Stimulated activated naive CD8-positive, alpha-beta T cell treated with anti-CD3 and anti-CD28 coated beads, Interleukin-15, Interleukin-2, amounts not matched to agents 100 ng/mL and 50 ng/mL, for 24 hours (primary cell): Measurements from ENCODE around the gene MICB.

Experiments
- H3K27ac Mint-ChIP-seq: one replicate; pipeline ENCODE4 v1.8.0; 2021; ENCODE audit warnings: mild to moderate bottlenecking, mixed read lengths
- H3K27me3 Mint-ChIP-seq: one replicate; pipeline ENCODE4 v1.8.0; 2021; ENCODE audit warnings: mixed read lengths
- H3K36me3 Mint-ChIP-seq: one replicate; pipeline ENCODE4 v1.8.0; 2021; ENCODE audit warnings: low read depth, mixed read lengths
- H3K4me1 Mint-ChIP-seq: one replicate; pipeline ENCODE4 v1.8.0; 2021; ENCODE audit warnings: low read depth, mixed read lengths
- H3K4me3 Mint-ChIP-seq: one replicate; pipeline ENCODE4 v1.8.0; 2021; ENCODE audit warnings: mild to moderate bottlenecking, mixed read lengths
- H3K9me3 Mint-ChIP-seq: one replicate; pipeline ENCODE4 v1.8.0; 2021; ENCODE audit warnings: mixed read lengths

The MICB gene

DNA sequence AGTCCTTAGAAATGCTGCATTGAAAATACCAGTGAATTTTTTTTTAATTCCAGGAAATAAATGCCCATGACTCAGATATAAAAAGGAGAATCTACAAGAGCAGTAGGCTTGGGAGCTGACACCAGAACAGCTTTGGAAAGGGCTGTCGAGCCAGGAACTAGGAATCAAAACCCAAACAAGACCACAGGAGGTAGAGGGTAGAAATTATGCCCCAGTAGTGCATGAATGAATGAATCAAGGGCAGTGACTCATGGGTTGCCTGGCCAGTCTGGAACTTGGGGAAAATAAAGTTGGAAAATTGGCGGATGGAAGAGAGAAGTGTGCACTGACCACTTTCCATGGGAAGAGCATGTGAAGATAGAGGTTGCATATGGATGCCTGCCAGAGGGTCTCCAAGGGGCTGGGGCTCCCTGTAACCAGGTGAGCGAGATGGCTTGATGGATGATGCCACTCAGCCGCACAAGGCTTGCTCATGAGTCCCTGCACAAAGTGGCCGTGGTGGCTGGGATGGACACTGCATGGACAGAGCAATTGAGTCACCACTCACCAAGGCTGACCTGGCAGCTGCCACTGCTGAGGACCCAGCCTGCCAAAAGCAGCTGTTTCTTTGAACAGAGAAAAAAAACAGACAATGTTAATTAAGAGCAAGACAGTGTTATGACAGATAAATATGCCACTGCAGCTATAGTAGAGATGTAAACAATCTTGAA is 15.7 kb downstream of the MICB start:
- Mint-ChIP-seq H3K27ac (no peak overlapping the region), H3K36me3 (peaks cover 12% of the 10 kb centered on the region), H3K4me1 (no peaks in the 10 kb centered on the region), H3K4me3 (no peak overlapping the region), H3K27me3 (peaks cover 8% of the 10 kb centered on the region), H3K9me3 (no peaks in the 10 kb centered on the region)

DNA sequence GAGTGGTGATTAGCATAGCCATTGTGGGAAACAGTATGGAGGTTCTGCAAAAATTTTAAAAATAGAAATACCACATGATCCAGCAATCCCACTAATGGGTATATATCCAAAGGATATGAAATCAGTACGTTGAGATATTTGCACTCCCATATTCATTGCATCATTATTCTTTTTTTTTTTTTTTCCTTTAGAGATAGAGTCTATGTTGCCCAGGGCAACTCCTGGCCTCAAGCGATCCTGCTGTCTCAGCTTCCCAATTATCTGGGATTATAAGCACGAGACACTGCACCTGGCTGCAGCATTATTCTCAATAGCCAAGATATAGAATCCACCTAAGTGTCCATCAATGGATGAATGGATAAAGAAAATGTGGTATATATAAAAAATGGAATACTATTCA is 23.9 kb downstream of the MICB start:
- Mint-ChIP-seq H3K27ac (no peak overlapping the region), H3K9me3 (no peaks in the 10 kb centered on the region), H3K27me3 (peaks cover 10% of the 10 kb centered on the region), H3K36me3 (no peaks in the 10 kb centered on the region), H3K4me1 (no peaks in the 10 kb centered on the region), H3K4me3 (no peak overlapping the region)

DNA sequence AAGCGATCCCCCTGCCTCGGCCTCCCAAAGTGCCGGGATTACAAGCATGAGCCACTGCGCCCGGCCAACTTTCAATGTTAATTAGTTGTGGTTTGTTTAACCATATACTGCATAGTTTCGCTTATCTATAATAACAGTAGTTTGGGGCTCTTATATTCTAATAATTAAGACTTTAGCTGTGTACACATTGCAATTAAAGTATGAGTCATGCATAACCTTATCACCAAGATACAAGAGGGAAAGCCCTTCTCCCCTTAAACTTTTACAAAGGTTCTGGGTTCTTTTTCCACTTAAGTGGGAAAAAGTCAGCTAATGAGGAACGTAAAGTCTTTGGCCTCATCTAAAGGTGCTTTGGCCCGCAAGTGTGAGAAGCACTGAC is 27.6 kb downstream of the MICB start:
- no peaks in the 10 kb centered on the region for H3K4me1 Mint-ChIP-seq
- no peaks in the 10 kb centered on the region for H3K9me3 Mint-ChIP-seq
- H3K4me3 Mint-ChIP-seq = no peak overlapping the region
- peaks cover 16% of the 10 kb centered on the region for H3K36me3 Mint-ChIP-seq
- no peak overlapping the region for H3K27ac Mint-ChIP-seq
- peaks cover 2% of the 10 kb centered on the region for H3K27me3 Mint-ChIP-seq

DNA sequence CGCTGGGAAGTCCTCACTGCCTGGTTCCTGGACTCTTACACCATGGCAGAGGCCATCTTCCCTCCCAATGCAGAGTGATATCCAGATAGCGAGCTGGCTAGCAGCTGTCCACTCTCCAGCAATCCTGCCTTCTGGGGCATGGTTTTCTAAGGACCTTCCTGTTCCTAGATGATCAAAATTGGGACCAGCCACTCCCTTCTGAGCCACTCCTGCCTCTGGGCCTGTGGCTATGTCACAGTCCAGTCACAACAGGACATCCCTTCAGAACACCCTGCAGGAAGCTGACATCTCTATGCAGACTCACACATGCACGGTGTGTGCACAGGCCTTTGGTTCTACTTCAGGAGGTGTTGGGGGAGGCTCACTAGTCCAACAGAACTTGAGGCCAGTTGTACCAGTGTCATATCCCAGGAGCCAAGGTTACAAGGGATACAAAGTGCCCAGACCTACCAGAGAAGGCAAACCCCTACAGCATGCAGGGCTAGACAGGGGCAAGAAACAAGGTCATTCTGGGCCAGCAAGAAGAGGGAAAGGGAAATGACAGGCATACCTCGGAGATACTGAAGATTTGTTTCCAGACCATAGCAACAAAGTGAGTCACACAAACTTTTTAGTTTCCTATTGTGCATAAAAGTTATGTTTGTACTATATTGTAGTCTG is 28.1 kb downstream of the MICB start:
- Mint-ChIP-seq H3K27me3 (no peaks in the 10 kb centered on the region), H3K27ac (no peak overlapping the region), H3K4me3 (no peak overlapping the region), H3K4me1 (no peaks in the 10 kb centered on the region), H3K36me3 (peaks cover 22% of the 10 kb centered on the region), H3K9me3 (no peaks in the 10 kb centered on the region)

DNA sequence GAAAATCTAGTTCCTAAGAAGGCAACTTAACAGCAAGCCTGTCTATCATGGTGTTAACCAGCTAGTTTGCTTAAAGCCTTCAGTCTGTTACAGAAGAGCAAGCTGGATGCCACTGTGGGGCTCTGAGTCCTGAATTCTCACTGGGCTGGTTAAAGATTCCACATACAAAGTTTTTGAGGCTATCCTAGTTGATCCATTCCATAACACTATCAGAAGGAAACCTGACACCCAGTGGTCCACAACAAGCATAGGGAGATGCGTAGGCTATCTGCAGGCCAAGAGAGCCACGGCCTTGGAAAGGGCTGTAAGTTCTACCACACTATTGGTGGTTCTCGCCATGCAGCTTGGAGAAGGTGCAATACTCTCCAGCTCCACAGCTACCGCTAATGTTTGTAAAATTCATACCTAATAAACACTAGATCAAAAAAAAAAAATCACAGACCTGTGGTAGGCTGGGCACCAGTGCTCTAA is 30.4 kb downstream of the MICB start:
- no peak overlapping the region for H3K27ac Mint-ChIP-seq
- H3K4me3 Mint-ChIP-seq = no peak overlapping the region
- H3K36me3 Mint-ChIP-seq = peaks cover 42% of the 10 kb centered on the region
- no peaks in the 10 kb centered on the region for H3K27me3 Mint-ChIP-seq
- H3K9me3 Mint-ChIP-seq = no peaks in the 10 kb centered on the region
- H3K4me1 Mint-ChIP-seq = peaks cover 5% of the 10 kb centered on the region

DNA sequence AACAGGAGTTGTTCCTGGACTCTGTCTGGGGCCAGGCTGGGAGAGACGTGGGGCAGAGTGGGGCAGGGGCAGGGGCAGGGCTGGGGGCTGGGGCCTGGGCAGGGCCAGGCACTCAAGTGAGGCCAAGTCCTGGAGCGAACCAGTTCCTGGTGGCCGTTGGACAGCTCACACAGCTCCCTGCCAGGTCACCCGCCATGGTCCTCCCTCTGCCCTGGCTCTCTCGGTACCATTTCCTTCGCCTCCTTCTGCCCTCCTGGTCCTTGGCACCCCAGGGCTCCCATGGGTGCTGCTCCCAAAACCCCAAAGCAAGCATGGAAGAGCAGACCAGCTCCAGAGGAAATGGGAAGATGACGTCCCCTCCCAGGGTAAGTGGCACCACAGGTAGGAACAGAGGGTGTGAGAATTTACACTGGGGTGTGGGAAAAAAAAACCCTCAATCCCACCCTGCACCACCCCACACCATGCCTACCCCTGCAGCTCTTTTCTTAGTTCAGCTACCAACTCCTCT is 30.9 kb downstream of the MICB start, which contains the start of gene MCCD1:
MCCD1 (plus strand) TSS at position 142 of the 508 bp plus-strand sequence; CDS start at position 195, 53 bp downstream.
- H3K4me1 Mint-ChIP-seq = peaks cover 9% of the 10 kb centered on the region
- no peaks in the 10 kb centered on the region for H3K27me3 Mint-ChIP-seq
- H3K4me3 Mint-ChIP-seq = no peak within 1 kb of the TSS
- H3K9me3 Mint-ChIP-seq = no peaks in the 10 kb centered on the region
- H3K27ac Mint-ChIP-seq = no peak within 1 kb of the TSS
- H3K36me3 Mint-ChIP-seq = peaks cover 47% of the 10 kb centered on the region

DNA sequence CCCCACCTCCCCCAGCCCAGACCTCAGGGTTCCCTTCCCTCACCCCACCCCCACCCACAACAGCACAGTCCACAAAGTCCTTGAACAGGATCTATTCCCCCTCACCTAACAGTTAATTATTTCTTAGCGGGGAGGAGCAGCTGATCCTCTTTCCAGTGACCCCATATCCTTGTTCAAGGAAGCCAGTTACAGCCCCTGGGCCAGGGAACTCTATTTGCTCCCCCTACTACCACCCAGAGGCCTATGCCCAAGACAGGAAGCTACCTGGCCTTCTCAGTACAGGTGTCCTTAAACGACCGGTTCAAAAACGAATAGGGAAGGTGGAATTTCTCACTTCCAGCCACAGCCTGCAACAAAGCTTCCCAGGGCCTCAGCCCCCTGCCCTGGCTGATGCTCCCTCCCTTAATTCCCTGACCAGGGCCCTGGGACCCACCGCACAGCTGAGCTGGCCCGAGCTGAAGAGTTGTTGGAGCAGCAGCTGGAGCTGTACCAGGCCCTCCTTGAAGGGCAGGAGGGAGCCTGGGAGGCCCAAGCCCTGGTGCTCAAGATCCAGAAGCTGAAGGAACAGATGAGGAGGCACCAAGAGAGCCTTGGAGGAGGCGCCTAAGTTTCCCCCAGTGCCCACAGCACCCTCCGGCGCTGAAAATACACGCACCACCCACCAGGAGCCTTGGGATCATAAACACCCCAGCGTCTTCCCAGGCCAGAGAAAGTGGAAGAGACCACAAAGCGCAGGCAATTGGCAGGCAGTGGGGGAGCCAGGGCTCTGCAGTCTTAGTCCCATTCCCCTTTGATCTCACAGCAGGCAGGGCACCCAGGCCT is 31.6 kb downstream of the MICB start:
- Mint-ChIP-seq H3K9me3 (no peaks in the 10 kb centered on the region), H3K4me1 (peaks cover 9% of the 10 kb centered on the region), H3K27me3 (no peaks in the 10 kb centered on the region), H3K4me3 (no peak overlapping the region), H3K36me3 (peaks cover 53% of the 10 kb centered on the region), H3K27ac (no peak overlapping the region)

DNA sequence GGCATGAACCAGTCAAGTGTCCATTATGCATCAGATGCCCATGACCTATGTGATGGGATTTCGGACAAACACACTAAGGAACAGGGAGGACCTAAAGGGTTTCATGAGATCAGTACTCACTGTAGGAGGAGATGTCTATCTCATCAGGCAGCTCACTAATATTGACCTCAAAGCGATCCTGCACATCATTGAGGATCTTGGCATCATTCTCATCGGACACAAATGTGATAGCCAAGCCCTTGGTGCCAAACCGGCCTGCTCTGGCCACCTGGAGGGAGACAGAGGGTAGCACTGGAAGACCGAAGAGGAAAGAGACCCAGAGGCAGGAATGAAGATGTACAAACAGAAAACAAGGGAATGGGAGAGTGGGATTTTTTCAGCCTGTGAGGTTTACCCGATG is 32.7 kb downstream of the MICB start:
- H3K36me3 Mint-ChIP-seq = peaks cover 64% of the 10 kb centered on the region
- H3K9me3 Mint-ChIP-seq = no peaks in the 10 kb centered on the region
- no peaks in the 10 kb centered on the region for H3K27me3 Mint-ChIP-seq
- peaks cover 18% of the 10 kb centered on the region for H3K4me1 Mint-ChIP-seq
- no peak overlapping the region for H3K27ac Mint-ChIP-seq
- H3K4me3 Mint-ChIP-seq = no peak overlapping the region

DNA sequence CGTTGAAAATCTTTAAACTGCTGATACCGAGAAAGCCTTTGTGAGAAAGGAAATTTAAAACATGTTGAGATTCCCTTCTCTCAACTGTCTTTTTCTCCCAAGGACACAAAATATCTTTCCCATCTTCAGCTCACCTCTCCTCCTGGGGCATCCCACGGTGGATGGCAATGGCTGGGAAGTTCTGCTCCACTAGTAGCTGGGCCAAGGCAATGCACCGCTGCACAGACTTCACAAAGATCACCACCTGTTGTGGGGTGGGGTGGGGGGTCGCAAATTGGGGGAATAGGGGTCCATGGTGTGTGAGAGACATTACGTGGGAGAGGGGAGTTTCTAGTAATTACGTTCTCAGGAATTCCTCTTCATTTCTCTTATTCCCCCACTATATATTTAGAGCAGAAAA is 33.2 kb downstream of the MICB start:
- H3K36me3 Mint-ChIP-seq = peaks cover 69% of the 10 kb centered on the region
- no peak overlapping the region for H3K4me3 Mint-ChIP-seq
- no peak overlapping the region for H3K27ac Mint-ChIP-seq
- H3K4me1 Mint-ChIP-seq = peaks cover 23% of the 10 kb centered on the region
- H3K9me3 Mint-ChIP-seq = no peaks in the 10 kb centered on the region
- no peaks in the 10 kb centered on the region for H3K27me3 Mint-ChIP-seq

DNA sequence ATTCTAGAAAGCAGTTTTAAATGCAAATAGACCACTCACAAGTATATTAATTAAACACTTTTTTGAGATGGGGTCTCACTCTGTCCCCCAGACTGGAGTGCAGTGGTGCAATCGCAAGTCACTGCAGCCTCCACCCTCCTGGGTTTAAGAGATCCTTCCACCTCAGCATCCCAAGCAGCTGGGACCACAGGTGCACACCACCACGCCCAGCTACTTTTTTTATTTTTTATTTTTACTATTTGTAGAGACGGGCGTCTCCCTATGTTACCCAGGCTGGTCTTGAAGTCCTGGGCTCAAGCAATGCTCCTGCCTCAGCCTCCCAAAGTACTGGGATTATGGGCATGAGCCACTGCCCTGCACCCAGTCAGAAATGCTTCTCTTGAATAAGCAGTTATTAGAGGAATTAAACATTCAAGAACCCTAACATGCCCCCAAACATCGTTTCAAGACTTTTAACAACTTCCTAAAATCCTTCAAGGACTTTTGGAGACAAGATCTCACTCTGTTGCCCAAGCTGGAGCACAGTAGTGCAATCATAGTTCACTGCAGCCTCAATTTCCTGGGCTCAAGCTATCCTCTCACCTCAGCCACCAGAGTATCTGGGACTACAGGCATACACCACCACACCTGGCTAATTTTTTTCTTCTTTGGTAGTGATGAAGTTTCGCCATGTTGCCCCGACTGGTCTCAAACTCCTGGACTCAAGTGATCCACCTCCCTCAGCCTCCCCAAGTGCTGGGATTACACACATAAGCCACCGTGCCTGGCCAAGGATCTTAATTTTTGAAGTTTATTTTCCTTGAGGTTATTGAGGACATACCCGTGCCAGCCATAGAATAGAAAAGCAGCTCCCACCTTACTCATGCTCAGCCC is 34.1 kb downstream of the MICB start:
- Mint-ChIP-seq H3K36me3 (peaks cover 76% of the 10 kb centered on the region), H3K9me3 (no peaks in the 10 kb centered on the region), H3K4me3 (no peak overlapping the region), H3K27ac (peak overlapping the region; percentile 8), H3K27me3 (no peaks in the 10 kb centered on the region), H3K4me1 (peaks cover 30% of the 10 kb centered on the region)

DNA sequence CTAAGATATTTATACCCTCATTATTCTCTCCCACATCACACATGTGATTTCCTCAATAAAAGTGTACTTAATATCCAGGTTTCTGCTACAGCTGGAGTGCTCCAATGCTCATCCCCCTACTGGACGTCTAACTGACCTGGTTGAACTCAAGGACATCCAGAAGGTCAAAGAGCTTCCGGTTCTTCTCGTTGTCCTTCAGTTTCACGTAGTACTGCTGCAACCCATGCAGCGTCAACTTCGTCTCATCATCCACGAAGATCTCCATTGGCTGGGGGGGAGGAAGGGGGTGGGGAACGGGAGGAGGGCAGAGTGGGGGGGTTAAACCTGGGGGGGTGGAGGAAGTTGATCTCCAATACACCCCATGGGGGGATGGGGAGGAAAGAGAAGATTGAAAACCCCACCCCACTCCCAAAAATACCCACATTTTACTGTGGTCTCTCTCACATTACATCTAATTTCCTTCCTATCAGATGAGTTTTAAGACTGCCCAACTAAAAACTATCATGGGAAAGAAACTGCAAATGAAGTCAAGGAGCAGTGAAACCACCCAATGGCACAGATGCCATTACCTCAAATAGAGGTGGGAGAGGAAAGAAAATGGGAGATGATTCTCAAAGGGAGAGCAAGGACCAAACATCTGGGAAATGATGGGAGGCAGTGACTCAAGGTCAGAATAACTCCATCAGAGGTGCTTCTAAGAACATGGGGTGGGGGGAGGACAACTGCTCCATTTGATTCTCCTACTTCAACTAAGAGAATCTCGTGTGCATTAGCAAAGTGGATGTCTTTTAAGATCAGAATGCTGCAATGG is 34.9 kb downstream of the MICB start:
- no peaks in the 10 kb centered on the region for H3K9me3 Mint-ChIP-seq
- H3K4me1 Mint-ChIP-seq = peaks cover 35% of the 10 kb centered on the region
- H3K27ac Mint-ChIP-seq = no peak overlapping the region
- no peaks in the 10 kb centered on the region for H3K27me3 Mint-ChIP-seq
- H3K4me3 Mint-ChIP-seq = no peak overlapping the region
- peaks cover 82% of the 10 kb centered on the region for H3K36me3 Mint-ChIP-seq

DNA sequence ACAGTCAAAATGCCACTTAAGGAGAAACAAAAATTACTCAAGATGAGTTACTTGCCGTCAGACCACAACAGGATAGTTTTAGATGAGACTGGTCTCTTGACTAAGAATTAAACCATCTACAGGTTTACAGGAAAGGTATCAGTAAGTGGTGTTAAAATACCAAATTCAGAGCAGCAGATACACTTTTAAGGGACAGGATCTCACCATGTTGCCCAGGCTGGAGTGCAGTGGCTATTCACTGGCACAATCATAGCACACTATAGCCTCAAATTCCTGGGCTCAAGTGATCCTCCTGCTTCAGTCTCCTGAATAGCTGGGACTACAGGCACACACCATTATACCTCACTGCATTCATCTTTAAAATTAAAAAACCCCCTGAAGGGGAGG is 35.5 kb downstream of the MICB start:
- Mint-ChIP-seq H3K9me3 (no peaks in the 10 kb centered on the region), H3K27me3 (no peaks in the 10 kb centered on the region), H3K36me3 (peaks cover 83% of the 10 kb centered on the region), H3K4me1 (peaks cover 39% of the 10 kb centered on the region), H3K27ac (no peak overlapping the region), H3K4me3 (no peak overlapping the region)

DNA sequence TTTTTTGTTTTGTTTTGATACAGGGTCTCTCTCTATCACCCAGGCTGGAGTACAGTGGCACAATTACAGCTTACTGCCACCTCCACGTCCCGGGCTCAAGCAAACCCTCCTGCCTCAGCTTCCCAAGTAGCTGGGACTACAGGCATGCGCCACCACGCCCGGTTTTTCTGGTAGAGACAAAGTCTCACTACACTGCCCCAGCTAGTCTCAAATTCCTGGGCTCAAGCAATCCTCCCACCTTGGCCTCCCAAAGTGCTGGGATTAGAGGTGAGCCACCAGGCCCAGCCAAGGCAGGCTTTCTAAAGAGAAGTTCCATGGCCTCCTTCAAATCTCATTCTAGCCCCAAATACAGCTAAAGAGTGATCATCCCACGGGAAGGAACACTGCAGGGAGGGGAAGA is 36.1 kb downstream of the MICB start:
- no peaks in the 10 kb centered on the region for H3K27me3 Mint-ChIP-seq
- peak overlapping the region; percentile 36 for H3K27ac Mint-ChIP-seq
- peaks cover 45% of the 10 kb centered on the region for H3K4me1 Mint-ChIP-seq
- H3K36me3 Mint-ChIP-seq = peaks cover 86% of the 10 kb centered on the region
- no peak overlapping the region for H3K4me3 Mint-ChIP-seq
- H3K9me3 Mint-ChIP-seq = no peaks in the 10 kb centered on the region
